Measurements from ENCODE around the gene TEDDM1. TPM values are rescaled to one million over a fixed set of nuclear protein-coding genes. Genes with fewer than 3 reads are reported as not detected.

The TEDDM1 gene
- total and polyA plus RNA-seq, 4 donors, result 0.08 TPM; not detected in 3

- peaks cover 0 to 7% (median 2%) of the 10 kb centered on the region in 4 donors for H3K9me3 ChIP-seq (ENCODE audit: control insufficient read depth in 4 of 4, low read length in 3 of 4)
- no peak overlapping the region for H3K4me3 ChIP-seq (ENCODE audit: low read depth in 1 of 3, low read length in 3 of 3)
- H3K36me3 ChIP-seq (ENCODE audit: control insufficient read depth in 4 of 4, insufficient read depth in 3 of 4, low read depth in 1 of 4, low read length in 3 of 4), result no peaks in the 10 kb centered on the region
- 93% methylated on average over 3 of the region's 3 CpGs for WGBS
- no peaks in the 10 kb centered on the region for H3K27me3 ChIP-seq (ENCODE audit: control insufficient read depth in 4 of 4, insufficient read depth in 4 of 4, low read length in 3 of 4)
- no peak for DNase-seq (ENCODE audit: low spot score)
- no peak for TF ChIP-seq SP1 (IDR thresholded peaks at IDR 0.05)
- TF ChIP-seq HNF4G (IDR thresholded peaks at IDR 0.05), result no peak
- TF ChIP-seq REST (IDR thresholded peaks at IDR 0.05), result no peak
- TF ChIP-seq RXRA (IDR thresholded peaks at IDR 0.05), result no peak
- no peak for TF ChIP-seq TAF1 (conservative IDR thresholded peaks at IDR 0.05)
- TF ChIP-seq HNF4A (conservative IDR thresholded peaks at IDR 0.05), result no peak
- TF ChIP-seq YY1 (IDR thresholded peaks at IDR 0.05), result no peak
- no peak for TF ChIP-seq ZBTB33 (IDR thresholded peaks at IDR 0.05)
- no peak for TF ChIP-seq JUND (IDR thresholded peaks at IDR 0.05)
- no peak for TF ChIP-seq NR2F2 (IDR thresholded peaks at IDR 0.05)
- no peak for TF ChIP-seq GABPA (IDR thresholded peaks at IDR 0.05 in 1 of 2, conservative IDR thresholded peaks at IDR 0.05 in 1 of 2)
- TF ChIP-seq CTCF (IDR thresholded peaks at IDR 0.05; ENCODE audit: low read depth, low read length, missing input control), result no peak
- TF ChIP-seq, protein P1, sequence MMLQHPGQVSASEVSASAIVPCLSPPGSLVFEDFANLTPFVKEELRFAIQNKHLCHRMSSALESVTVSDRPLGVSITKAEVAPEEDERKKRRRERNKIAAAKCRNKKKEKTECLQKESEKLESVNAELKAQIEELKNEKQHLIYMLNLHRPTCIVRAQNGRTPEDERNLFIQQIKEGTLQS (IDR thresholded peaks at IDR 0.05), result no peak
- TF ChIP-seq EGR1 (IDR thresholded peaks at IDR 0.05; ENCODE audit: low read depth in 2 of 2), result no peak
- no peak for TF ChIP-seq FOXA1 (IDR thresholded peaks at IDR 0.05)
- no peak for TF ChIP-seq RAD21 (IDR thresholded peaks at IDR 0.05)
- no peak for TF ChIP-seq MAX (IDR thresholded peaks at IDR 0.05)
- TF ChIP-seq FOXA2 (IDR thresholded peaks at IDR 0.05), result no peak
- peaks cover 0 to 6% (median 2%) of the 10 kb centered on the region in 4 donors for H3K4me1 ChIP-seq (ENCODE audit: control insufficient read depth in 4 of 4, insufficient read depth in 4 of 4, low read length in 3 of 4)
- no peak overlapping the region for H3K27ac ChIP-seq (ENCODE audit: low read depth in 1 of 2, low read length in 2 of 2)
- no peak overlapping the region for H3K9ac ChIP-seq (ENCODE audit: low read depth in 1 of 2, low read length in 2 of 2)
Observed at GRCh38 chr1:182441719-182442118, 41.3 kb upstream of the TEDDM1 start.
